OCI-LY3 (cell line): ENCODE data around the gene ZDHHC14.

Experiments used
- H2AFZ ChIP-seq: fragments of 200-600, 300-600 bp; shearing (Covaris generic); 2 replicates; pipeline ENCODE4 v1.6.0; 2014; ENCODE audit warnings: antibody characterized with exemption, low read depth, low read length
- H3K27ac ChIP-seq: fragments of 200-600, 300-600 bp; sonication (generic); 2 replicates; pipeline ENCODE4 v1.5.1; 2014; ENCODE audit warnings: mild to moderate bottlenecking, low read length, moderate library complexity, mixed read lengths
- H3K27me3 ChIP-seq: fragments of 200-600, 300-600 bp; sonication (generic); 2 replicates; pipeline ENCODE4 v1.6.1; 2014; ENCODE audit warnings: low read depth, low read length, mixed read lengths
- H3K36me3 ChIP-seq: fragments of 200-600, 300-600 bp; sonication (generic); replicated peaks from 2 replicates; pipeline ENCODE3; 2014; ENCODE audit warnings: low read depth, low read length, mixed read lengths
- H3K4me1 ChIP-seq: fragments of 300-600, 200-600 bp; sonication (generic); 2 replicates; pipeline ENCODE4 v1.6.1; 2014; ENCODE audit warnings: low read length, mixed read lengths
- H3K4me2 ChIP-seq: fragments of 200-600, 300-600 bp; sonication (generic); 2 replicates; pipeline ENCODE4 v1.6.1; 2014; ENCODE audit warnings: low read length, mixed read lengths
- H3K4me3 ChIP-seq: fragments of 300-600, 200-600 bp; sonication (generic); 2 replicates; pipeline ENCODE4 v1.5.1; 2014; ENCODE audit warnings: antibody characterized with exemption, mild to moderate bottlenecking, low read length, moderate library complexity
- H3K79me2 ChIP-seq: fragments of 300-600, 200-600 bp; shearing (Covaris generic); 2 replicates; pipeline ENCODE4 v1.6.1; 2014; ENCODE audit warnings: mild to moderate bottlenecking, low read length, mixed read lengths
- H3K9ac ChIP-seq: fragments of 300-600, 200-600 bp; shearing (Covaris generic); 2 replicates; pipeline ENCODE4 v1.6.0; 2014; ENCODE audit warnings: mild to moderate bottlenecking, low read length, moderate library complexity
- H3K9me3 ChIP-seq: fragments of 200-600, 300-600 bp; shearing (Covaris generic); 2 replicates; pipeline ENCODE4 v1.6.1; 2014; ENCODE audit warnings: low read length, mixed read lengths; ENCODE audit not compliant: insufficient read depth
- H4K20me1 ChIP-seq: fragments of 200-600, 300-600 bp; sonication (generic); 2 replicates; pipeline ENCODE4 v1.6.1; 2016; ENCODE audit warnings: low read length, mixed read lengths; ENCODE audit not compliant: insufficient read depth
- EZH2phosphoT487 ChIP-seq: fragments of 200-600 bp; shearing (Covaris generic); IDR thresholded peaks from 2 replicates; pipeline ENCODE4 v1.6.1; 2018; ENCODE audit warnings: antibody characterized with exemption, mixed run types, low read depth
- TF ChIP-seq, protein P1 (sequence below): fragments of 200-600, 300-600 bp; sonication (generic); IDR thresholded peaks from 2 replicates; pipeline ENCODE4 v1.5.1; 2014; ENCODE audit warnings: antibody characterized with exemption, low read length, low read depth

Gene ZDHHC14

DNA sequence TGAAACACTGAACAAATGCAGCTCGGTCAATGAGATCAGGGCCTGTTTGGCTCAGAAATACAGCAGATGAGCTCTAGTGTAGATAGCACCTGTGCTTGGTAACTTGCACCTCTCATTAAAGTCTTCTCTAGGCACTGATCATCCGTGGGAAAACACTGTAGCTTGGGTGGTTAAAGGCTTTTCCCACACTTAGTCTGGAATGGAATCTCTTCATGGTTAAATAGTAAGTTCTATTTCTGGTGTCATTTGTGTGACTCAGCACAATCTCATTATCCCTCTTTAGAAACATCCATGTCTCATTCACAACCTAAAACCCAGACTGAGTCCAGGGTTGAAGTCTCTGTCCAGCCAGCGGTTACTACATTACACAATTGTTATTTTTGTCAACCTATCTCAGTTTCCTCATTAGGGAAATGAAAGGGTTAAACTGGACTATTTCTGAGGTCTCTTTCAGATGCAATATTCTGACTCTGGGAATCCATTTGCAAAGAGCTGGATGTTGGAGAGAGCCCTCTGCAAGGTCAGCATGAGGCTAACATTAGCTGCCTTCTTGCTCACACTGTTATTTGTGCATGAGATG lies 125.0 kb downstream of the ZDHHC14 start:
- Histone ChIP-seq H4K20me1 (no peaks in the 10 kb centered on the region), H3K4me2 (no peak overlapping the region), H3K9me3 (no peaks in the 10 kb centered on the region), H3K79me2 (no peaks in the 10 kb centered on the region), H3K36me3 (peaks cover 6% of the 10 kb centered on the region), H3K4me1 (0 out of 2 replicates have a peak, but pooled peaks cover 11% of the 10 kb centered on the region), H3K9ac (no peak overlapping the region), H3K4me3 (no peak overlapping the region), H3K27me3 (no peaks in the 10 kb centered on the region), H2AFZ (no peak overlapping the region), H3K27ac (no peak overlapping the region)
- no peak for TF ChIP-seq EZH2phosphoT487
- TF ChIP-seq, protein P1, sequence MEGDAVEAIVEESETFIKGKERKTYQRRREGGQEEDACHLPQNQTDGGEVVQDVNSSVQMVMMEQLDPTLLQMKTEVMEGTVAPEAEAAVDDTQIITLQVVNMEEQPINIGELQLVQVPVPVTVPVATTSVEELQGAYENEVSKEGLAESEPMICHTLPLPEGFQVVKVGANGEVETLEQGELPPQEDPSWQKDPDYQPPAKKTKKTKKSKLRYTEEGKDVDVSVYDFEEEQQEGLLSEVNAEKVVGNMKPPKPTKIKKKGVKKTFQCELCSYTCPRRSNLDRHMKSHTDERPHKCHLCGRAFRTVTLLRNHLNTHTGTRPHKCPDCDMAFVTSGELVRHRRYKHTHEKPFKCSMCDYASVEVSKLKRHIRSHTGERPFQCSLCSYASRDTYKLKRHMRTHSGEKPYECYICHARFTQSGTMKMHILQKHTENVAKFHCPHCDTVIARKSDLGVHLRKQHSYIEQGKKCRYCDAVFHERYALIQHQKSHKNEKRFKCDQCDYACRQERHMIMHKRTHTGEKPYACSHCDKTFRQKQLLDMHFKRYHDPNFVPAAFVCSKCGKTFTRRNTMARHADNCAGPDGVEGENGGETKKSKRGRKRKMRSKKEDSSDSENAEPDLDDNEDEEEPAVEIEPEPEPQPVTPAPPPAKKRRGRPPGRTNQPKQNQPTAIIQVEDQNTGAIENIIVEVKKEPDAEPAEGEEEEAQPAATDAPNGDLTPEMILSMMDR = no peak

DNA sequence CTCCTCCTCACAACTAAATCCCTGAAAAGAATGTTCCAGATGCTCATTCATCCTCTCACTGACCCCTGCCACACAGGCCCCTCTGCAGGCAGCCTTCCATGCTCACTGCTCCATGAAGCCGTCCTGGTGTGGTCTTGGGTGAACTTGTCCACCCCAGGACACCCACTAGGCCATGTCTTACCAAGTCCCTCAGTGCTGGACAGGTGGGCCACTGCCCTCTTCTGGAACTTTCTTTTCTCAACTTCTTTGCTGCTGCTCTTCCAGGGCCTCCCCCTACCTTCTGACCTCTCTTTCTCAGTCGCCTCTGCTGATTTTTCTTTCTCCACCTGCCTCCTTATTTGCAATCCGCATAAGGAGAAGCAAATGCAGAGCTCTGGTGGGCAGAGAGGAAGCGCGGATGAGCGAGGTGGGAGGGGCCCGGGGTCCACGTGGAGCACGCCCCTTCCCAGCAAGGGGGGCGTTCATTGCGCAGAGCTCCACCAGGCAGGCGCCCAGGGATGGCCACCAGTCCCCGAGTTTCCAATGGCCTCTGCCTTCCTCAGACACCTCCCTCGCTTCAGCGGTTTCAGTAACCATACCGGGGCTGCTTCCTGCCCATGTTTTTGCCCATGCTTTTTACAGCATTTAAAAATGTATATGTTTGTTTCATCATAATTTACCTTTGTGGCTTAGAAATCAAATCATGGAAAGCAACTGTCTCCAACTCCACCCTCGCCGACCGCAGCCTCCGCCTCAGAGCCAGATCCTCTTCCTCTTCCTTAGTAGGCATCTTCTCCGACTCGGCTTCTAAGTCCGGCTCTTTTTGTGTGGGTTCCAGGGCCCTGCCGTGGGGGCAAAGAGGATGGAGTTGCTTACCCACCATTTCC lies 129.6 kb downstream of the ZDHHC14 start:
- Histone ChIP-seq H3K9ac (no peak overlapping the region), H3K27ac (no peak overlapping the region), H4K20me1 (no peaks in the 10 kb centered on the region), H3K4me3 (peak overlapping the region; percentile 61), H3K79me2 (no peaks in the 10 kb centered on the region), H3K4me2 (peak overlapping the region; percentile 55), H3K4me1 (0 out of 2 replicates have a peak, but pooled peaks cover 5% of the 10 kb centered on the region), H3K27me3 (no peaks in the 10 kb centered on the region), H2AFZ (0 out of 2 replicates have a peak overlapping the region, but pooled peaks have one; percentile 70), H3K36me3 (peaks cover 6% of the 10 kb centered on the region), H3K9me3 (no peaks in the 10 kb centered on the region)
- TF ChIP-seq EZH2phosphoT487 = no peak
- TF ChIP-seq, protein P1 = peak; percentile 15; the same call in 1 of the 2 replicates

DNA sequence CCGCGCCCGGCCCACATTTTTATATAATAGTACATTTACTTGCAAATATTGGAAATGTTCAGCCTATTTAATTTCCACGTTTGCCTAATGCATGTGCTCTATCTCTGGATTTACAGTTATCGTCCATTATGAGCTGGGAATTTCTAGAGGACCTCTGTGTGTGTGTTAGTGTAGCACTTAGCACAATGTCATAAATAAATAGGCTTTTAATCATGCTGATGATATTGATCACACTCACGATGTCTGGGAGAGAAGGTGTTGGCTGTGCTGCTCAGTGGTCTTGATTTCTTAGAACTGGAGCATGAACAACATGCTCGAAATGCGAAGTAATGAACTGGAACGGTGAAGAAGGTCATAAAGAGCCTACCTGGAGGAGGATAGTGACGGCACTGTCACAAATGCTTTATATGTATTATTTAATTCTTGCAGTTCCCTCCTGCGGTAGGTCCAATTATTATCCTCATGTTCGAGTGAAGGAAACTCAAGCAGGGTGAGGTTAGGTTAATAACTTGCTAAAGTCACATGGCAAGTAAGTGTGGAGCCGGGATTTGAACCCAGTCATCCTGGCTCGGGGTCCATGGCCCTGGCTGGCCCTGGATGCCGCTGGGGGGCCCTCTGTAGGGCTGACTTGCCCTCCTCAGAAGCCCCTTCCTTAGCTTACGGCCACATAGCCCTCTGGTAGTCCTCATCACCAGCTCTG lies 130.8 kb downstream of the ZDHHC14 start:
- H3K4me1 ChIP-seq = 0 out of 2 replicates have a peak, but pooled peaks cover 5% of the 10 kb centered on the region
- no peak for TF ChIP-seq EZH2phosphoT487
- H2AFZ ChIP-seq = no peak overlapping the region
- no peak overlapping the region for H3K4me3 ChIP-seq
- no peaks in the 10 kb centered on the region for H3K27me3 ChIP-seq
- H3K79me2 ChIP-seq = no peaks in the 10 kb centered on the region
- H3K4me2 ChIP-seq = no peak overlapping the region
- no peaks in the 10 kb centered on the region for H4K20me1 ChIP-seq
- no peaks in the 10 kb centered on the region for H3K9me3 ChIP-seq
- no peak overlapping the region for H3K9ac ChIP-seq
- H3K36me3 ChIP-seq = no peaks in the 10 kb centered on the region
- H3K27ac ChIP-seq = no peak overlapping the region

DNA sequence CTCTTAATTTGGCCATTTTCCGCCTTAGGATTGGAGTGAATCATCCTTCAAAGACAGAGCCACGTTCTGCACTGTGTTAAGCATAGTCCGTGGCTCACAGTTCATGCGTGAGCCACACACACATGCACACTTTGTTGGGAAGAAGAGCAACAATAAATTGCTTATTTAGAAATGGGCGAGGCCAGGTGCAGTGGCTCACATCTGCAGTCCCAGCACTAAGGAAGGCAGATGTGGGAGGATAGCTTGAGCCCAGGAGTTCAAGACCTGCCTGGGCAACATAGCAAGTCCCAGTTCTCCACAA lies 131.3 kb downstream of the ZDHHC14 start:
- Histone ChIP-seq H3K9ac (no peak overlapping the region), H3K9me3 (no peaks in the 10 kb centered on the region), H3K27me3 (no peaks in the 10 kb centered on the region), H3K4me2 (no peak overlapping the region), H2AFZ (no peak overlapping the region), H3K4me1 (0 out of 2 replicates have a peak, but pooled peaks cover 5% of the 10 kb centered on the region), H3K79me2 (no peaks in the 10 kb centered on the region), H3K4me3 (no peak overlapping the region), H4K20me1 (no peaks in the 10 kb centered on the region), H3K36me3 (no peaks in the 10 kb centered on the region), H3K27ac (no peak overlapping the region)
- TF ChIP-seq, protein P1 = no peak
- no peak for TF ChIP-seq EZH2phosphoT487
